Fibroblast of mammary gland (primary cell): ENCODE measurements around the gene MOB1A.

ENCODE experiments used
- DNase-seq: peaks from one replicate; pipeline ENCODE4 v3.0.0-alpha.2; 2010; ENCODE audit warnings: low read depth
- H3K4me3 ChIP-seq: 2 replicates; pipeline ENCODE4 v1.5.1; 2011; ENCODE audit warnings: low read depth, mild to moderate bottlenecking, low read length, moderate library complexity; ENCODE audit not compliant: control insufficient read depth
- CTCF ChIP-seq: conservative IDR thresholded peaks from 2 replicates; pipeline ENCODE4 v1.5.1; 2011; ENCODE audit warnings: low read depth, low read length, inconsistent platforms; ENCODE audit not compliant: control insufficient read depth, insufficient read depth

The MOB1A gene

GRCh38 chr2:74174909-74175308 lies 3.8 kb downstream of the MOB1A start:
- no peak overlapping the region for H3K4me3 ChIP-seq
- TF ChIP-seq CTCF: no peak
- DNase-seq: no peak

- no peak for TF ChIP-seq CTCF
- H3K4me3 ChIP-seq: no peak overlapping the region
- no peak for DNase-seq
Observed at GRCh38 chr2:74168739-74169138, 9.9 kb downstream of the MOB1A start.

- TF ChIP-seq CTCF: no peak
- no peak for DNase-seq
- H3K4me3 ChIP-seq: no peak overlapping the region
Observed at GRCh38 chr2:74164761-74165160, 13.9 kb downstream of the MOB1A start.

GRCh38 chr2:74162951-74163350 lies 15.7 kb downstream of the MOB1A start:
- no peak for TF ChIP-seq CTCF
- DNase-seq: no peak
- no peak overlapping the region for H3K4me3 ChIP-seq

GRCh38 chr2:74155830-74156229 lies 22.8 kb downstream of the MOB1A start:
- H3K4me3 ChIP-seq: no peak overlapping the region
- TF ChIP-seq CTCF: no peak
- DNase-seq: no peak

GRCh38 chr2:74152954-74153353 lies 25.7 kb downstream of the MOB1A start:
- TF ChIP-seq CTCF: no peak
- no peak for DNase-seq
- no peak overlapping the region for H3K4me3 ChIP-seq
